Fibroblast of upper back skin (primary cell): ENCODE measurements around the gene CCDC137.

Experiments used
- DNase-seq: peaks from one replicate; pipeline ENCODE4 v3.0.0-alpha.2; 2013

CCDC137 gene

DNA sequence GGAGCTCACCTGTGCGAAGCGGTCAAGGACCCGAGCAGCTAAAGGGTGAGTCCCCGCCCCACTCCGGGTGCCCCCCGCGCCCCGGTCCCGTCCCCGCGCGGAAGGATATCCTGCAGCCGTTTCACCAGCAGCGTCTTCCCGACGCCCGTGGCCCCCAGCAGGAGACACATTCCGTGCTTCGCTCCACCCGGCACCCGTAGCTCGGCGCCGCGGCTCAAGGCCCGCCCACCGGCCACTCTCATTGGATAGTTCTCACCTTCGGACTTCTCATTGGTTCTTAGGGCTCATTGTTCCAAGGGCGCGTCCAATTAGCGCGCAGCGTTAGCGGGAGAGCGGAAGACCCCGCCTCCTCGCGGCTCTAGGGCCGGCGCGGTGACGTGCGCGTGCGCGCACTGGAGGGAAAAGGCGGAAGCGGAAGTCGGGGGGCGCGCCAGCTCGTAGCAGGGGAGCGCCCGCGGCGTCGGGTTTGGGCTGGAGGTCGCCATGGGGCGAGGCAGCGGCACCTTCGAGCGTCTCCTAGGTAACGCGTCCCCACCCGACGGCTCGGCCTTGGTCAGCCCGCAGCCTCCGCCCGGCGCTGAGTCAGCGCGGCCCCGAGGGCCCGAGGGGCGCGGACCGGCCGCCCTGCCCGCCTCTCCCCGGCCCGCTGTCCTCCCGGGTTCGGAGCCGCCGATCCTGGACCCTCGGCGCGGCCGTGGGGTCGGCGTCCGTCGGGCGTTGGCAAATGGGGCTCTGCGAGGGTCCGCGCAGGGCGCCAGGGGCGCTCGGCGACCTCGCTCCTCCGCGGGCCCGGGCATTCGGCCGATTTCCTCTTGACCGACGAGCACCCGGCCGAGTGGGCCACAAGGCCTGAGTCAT is 17.3 kb downstream of the CCDC137 start, which contains the start of the genes ARL16 and HGS:
ARL16 (minus strand) TSS at position 214 of the 858 bp plus-strand sequence; CDS start at position 170, 44 bp downstream.
HGS (plus strand) TSS at position 428 of the 858 bp plus-strand sequence; CDS start at position 484, 56 bp downstream.
- DNase-seq, result peak; percentile 99

DNA sequence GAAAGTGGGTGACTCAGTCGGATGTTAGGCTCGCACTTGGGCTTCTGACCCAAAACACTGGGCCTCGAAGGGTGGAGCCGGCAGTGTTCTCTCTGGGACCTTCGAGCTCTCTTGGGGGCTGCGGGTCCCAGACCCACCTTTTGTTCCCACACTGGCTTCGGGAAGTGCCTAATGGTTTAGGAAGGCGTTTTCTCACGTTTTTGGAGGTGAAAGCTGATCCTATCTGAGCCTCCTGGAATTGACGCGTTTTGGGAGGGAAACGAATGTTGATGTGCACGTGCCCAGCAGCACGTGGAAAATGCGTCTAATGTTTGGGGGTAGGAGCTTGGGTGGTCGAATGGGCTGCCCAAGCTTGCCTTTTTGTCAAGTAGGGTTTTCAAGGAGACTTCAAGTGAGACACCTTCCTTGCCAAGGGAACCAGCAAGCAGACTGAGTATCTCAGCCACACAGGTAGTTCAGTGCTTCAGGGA is 17.9 kb downstream of the CCDC137 start:
- DNase-seq, result no peak

DNA sequence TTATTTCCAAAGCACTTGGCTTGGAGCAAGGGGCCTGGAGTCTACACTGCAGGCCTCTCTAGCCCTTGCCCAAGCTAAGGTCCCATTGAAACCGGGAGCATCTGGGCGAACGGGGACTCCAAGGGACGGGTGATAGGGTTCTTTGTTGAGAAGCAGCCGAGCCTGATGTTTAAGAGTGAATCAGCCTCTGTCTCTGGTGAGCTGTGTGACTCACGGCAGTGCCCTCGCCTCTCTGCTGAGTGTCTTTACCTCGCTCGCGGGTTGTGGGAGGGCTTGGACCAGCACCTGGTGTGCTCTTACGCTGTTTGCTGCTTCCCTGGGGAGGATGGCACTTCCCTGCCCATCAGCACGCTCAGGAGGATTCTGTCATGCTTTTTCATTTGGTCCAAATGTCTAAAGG is 18.6 kb downstream of the CCDC137 start:
- peak; percentile 54 for DNase-seq

DNA sequence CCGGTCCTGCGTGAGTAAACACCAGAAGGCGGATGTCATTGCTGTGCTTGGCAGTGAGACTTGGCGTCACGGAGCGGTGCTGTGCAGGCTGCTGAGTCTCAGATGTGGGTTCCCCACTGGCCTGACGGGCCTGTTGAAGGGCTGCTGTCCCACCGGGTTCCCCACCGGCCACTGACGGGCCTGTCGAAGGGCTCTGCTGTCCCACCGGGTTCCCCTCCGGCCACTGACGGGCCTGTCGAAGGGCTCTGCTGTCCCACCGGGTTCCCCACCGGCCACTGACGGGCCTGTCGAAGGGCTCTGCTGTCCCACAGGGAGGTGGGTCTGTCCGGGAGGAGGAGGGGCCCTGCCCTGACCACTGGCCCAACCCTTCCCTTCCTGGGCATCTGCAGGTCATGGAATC is 20.1 kb downstream of the CCDC137 start:
- DNase-seq, result no peak

DNA sequence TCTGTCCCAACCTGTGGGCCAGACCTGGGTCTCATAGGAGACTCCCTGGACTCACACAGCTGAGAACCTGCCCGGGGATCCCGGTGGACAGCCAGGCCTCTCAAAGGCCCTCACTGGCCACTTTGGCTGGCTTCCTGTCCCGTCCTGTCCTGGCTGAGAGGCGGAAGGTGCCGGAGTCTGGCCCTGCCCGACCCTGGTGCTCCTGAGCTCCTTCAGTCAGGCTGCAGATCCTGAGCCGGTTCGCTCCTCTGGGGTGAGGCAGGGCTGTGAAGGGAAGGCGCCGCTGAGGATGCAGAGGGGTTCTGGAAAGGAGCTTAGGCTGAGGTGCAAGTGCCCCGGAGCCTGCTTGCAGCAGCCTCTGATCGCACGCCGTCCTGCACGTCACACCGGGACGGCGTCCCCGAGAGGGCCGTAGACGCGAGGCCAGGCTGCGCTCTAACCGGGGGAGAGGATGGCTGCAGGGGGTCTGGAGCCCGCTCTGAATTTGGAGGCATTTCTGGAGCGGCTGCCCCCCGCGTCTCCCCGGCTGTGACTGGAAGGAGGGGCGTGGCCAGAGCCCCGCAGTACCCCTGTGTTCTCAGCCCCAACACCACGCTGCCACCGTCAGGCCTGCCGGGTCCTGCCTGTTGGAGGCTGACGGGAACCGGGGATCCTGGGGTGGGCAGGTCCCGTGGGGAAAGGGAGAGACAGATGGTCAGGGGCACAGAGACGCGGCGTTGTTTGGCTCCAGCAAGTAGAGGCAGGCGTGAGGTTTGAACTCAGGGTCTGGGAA is 21.4 kb downstream of the CCDC137 start:
- DNase-seq, result no peak

DNA sequence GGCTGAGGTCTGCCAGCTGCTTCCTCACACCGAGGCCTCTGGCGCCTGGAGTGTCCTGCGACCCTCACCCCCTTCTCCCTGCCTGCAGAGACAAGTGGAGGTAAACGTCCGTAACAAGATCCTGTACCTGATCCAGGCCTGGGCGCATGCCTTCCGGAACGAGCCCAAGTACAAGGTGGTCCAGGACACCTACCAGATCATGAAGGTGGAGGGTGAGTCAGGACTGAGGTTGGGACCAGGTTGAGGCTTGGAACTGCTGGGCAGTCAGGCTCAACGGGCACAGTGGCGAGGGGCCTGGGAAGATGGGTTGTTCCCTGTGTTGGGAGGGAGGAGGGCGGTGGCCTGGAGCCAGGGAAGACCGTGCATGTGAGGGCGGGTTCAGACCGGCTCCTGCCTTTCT is 22.1 kb downstream of the CCDC137 start:
- no peak for DNase-seq

DNA sequence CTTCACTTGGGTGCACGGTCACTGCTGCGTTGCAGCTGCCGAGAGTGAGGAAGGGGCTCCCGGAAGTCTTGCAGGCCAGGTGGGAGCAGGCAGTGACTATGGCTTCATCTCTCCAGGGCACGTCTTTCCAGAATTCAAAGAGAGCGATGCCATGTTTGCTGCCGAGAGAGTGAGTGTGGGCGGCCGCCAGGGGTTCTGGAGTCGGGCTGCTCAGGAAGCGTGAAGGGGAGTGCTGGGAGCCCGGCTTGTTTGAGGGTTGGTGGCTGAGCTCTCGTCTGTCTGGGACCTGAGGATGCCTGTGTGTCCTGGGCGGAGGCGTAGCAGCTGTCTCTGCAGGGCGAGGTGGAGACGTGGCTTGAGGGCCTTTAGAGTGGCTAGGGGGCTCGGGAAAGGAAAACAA is 23.5 kb downstream of the CCDC137 start:
- DNase-seq, result no peak

DNA sequence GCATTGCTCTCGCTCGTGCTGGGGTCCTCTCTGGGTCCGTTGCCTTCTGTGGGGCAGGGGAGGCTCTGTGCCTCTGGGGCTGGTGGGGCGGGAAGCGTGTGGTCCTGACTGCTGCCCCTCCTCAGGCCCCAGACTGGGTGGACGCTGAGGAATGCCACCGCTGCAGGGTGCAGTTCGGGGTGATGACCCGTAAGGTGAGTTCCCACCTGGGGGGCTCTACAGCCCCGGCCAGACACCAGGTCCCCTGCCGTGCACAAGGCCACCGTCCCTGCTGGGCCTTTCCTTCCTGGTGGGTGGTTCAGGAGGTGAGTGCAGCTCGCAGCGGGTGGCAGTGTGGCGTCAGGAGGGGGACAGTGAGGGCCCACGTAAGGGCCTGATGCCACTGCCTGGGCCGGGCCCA is 24.0 kb downstream of the CCDC137 start:
- DNase-seq, result no peak

DNA sequence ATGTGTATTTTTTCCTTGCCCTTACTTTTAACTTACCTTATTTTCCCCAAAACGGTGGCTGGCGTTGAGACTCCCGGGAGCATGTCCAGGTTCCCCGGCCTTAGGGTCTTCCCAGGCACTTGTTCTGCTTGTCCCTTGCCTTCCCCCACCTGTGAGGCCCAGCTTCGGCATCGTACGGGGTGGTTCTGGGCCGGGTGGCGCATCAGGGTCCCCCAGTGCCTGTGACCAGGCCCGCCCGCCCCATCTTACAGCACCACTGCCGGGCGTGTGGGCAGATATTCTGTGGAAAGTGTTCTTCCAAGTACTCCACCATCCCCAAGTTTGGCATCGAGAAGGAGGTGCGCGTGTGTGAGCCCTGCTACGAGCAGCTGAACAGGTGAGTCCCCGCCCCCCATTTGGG is 24.7 kb downstream of the CCDC137 start:
- no peak for DNase-seq

DNA sequence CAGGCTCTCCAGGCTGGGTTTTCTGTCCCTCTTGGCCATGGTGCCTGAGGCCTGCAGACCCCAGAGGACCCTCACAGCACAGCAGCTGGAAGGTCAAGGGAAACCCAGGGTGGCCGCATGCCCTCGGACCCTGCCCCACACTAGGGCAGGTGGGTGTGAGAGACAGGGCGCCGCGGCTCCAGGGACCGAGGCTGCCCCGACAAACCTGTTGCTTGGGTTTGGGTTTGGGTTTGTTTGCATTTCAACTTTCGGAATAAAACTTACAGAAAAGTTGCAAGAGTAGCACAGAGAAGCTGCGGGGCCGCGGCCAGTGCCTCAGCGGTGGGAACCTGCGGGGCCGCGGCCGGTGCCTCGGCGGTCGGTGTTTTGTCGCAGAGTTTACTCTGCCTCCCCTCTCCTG is 25.1 kb downstream of the CCDC137 start:
- no peak for DNase-seq

DNA sequence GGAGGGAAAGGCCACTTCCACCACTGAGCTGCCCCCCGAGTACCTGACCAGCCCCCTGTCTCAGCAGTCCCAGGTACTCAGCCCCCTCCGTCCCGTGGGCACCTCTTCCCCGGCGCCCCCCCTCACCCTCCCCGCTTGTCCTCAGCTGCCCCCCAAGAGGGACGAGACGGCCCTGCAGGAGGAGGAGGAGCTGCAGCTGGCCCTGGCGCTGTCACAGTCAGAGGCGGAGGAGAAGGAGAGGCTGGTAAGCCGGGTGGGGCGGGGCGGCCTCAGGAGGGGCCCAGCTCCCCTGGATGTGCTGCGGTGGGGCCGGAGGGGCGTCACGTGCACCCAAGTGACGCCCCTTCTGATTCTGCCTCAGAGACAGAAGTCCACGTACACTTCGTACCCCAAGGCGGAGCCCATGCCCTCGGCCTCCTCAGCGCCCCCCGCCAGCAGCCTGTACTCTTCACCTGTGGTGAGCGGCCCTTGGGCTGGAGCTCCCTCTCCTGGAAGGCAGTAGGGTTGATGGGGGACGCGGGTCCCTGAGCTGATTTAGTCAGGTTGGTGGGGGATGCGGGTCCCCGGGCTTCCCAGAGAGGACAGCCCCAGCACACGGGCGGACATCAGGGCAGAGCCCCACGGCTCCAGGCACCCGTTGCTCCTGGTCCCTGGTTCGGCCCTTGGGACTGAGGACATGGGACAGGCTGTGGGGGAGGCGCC is 27.1 kb downstream of the CCDC137 start:
- no peak for DNase-seq

DNA sequence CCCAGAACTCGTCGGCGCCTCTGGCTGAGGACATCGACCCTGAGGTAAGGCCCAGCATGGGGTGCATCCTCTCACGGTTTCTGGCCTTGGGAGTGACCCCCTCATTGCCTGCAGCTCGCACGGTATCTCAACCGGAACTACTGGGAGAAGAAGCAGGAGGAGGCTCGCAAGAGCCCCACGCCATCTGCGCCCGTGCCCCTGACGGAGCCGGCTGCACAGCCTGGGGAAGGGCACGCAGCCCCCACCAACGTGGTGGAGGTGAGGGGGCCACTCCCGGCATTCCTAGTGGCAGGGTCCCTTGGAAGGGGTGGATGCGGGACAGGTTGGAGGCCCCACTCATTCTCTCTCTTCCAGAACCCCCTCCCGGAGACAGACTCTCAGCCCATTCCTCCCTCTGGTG is 28.3 kb downstream of the CCDC137 start:
- DNase-seq, result no peak

DNA sequence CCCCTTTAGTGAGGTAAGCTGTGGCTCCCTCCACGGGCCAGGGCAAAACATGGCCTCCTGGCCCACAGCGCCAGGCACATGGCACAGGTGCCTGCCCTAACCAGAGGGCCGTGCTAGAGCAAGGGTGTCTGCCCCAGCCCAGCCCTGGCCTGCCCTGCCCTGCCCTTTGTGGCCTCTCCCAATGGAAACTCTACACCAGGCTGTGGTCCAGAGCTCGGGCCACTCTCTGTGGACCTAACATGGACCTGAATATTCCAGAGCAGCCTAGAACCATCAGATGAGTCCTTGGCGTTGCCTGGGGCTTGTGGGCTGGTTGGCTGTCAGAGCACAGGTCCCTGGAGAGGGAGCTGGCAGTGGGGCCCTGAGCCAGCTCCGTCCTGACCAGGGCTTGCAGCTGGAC is 28.7 kb downstream of the CCDC137 start:
- DNase-seq, result no peak

DNA sequence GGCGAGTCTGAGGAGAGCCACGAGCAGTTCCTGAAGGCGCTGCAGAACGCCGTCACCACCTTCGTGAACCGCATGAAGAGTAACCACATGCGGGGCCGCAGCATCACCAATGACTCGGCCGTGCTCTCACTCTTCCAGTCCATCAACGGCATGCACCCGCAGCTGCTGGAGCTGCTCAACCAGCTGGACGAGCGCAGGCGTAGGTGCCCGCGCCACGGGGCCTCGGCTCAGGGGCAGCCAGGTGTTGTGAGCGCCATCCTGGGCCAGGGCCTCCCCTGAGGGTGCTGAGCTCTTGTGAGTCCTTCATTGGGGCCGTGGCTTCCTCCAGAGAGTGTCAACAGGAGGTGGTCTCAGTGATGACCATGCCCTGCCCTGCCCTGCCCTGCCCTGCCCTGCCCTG is 29.3 kb downstream of the CCDC137 start:
- no peak for DNase-seq

DNA sequence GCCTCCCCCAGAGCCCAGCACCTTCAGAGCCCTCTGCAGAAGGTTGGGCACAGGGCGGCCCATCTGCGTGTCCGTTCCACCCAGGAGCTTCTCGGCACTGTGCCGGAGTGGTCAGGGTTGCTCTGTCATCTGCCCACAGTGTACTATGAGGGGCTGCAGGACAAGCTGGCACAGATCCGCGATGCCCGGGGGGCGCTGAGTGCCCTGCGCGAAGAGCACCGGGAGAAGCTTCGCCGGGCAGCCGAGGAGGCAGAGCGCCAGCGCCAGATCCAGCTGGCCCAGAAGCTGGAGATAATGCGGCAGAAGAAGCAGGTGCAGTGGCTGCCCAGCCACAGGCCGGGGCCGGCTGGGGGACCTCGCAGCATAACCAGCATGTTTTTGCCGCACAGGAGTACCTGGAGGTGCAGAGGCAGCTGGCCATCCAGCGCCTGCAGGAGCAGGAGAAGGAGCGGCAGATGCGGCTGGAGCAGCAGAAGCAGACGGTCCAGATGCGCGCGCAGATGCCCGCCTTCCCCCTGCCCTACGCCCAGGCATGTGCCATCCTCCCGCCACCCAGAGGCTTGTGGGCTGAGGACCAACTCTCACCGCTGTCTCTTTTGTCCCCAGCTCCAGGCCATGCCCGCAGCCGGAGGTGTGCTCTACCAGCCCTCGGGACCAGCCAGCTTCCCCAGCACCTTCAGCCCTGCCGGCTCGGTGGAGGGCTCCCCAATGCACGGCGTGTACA is 29.8 kb downstream of the CCDC137 start:
- DNase-seq, result no peak

DNA sequence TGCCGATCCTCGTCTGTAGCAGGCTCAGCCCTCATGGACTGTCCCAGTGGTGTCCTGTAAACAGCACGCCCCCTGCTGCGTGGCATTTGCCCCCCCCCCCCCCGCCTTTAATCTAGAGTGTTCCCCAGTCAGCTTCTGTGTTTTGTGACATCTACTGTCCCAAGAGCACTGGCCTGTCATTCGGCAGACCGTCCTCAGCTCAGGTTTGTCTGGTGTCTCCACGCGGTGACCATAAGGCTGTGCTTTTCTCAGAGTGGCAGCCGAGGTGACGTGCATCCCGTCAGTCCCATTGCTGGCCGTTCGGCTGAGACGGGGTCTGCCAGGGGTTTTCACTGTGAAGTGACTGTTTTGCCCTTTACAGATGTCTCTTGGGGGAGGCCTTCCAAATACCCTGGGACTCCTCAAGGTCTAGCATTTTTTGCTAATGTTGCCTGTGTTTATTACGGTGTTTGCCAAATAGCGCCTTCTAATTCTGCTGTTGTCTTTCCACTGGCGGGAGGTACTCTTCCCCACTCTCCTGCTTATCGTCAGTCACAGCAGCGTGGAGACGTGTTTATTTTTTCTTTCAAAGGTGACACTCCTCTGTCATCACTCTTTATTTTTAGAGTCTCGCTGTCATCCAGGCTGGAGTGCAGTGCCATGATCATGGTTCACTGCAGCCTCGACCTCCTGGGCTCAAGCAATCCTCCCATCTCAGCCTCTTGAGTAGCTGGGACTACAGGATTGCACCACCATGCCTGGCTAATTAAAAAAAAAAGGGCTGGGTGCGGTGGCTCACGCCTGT is 30.9 kb downstream of the CCDC137 start:
- DNase-seq, result no peak

DNA sequence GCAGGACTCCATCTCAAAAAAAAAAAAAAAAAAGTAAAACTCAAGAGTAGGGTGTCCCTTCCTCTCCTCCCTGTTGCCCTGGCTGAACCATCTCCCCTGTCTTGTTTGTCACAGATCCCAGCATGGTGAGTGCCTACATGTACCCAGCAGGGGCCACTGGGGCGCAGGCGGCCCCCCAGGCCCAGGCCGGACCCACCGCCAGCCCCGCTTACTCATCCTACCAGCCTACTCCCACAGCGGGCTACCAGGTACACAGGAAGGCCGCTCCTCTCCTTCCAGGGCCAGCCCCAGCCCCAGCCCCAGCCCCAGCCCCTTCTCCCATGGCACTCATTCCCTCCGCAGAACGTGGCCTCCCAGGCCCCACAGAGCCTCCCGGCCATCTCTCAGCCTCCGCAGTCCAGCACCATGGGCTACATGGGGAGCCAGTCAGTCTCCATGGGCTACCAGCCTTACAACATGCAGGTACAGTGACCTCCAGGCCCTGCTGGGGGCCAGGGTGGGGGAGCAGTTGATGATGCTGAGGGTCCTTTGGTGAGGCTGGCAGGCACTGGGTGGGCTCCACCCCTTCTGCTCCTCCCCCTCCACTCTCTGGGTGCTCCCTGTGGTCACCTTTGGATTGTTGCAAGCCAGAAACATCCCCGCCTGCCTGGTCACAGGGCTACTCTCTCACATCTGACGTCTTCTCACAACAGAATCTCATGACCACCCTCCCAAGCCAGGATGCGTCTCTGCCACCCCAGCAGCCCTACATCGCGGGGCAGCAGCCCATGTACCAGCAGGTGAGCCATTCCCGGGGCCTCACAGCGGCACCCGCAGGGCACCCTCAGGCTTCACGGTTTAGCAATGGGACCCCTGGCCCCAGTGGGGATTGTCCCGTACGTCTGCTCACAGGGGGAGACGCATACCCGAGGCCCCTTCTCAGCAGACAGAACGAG is 34.1 kb downstream of the CCDC137 start:
- DNase-seq, result no peak

DNA sequence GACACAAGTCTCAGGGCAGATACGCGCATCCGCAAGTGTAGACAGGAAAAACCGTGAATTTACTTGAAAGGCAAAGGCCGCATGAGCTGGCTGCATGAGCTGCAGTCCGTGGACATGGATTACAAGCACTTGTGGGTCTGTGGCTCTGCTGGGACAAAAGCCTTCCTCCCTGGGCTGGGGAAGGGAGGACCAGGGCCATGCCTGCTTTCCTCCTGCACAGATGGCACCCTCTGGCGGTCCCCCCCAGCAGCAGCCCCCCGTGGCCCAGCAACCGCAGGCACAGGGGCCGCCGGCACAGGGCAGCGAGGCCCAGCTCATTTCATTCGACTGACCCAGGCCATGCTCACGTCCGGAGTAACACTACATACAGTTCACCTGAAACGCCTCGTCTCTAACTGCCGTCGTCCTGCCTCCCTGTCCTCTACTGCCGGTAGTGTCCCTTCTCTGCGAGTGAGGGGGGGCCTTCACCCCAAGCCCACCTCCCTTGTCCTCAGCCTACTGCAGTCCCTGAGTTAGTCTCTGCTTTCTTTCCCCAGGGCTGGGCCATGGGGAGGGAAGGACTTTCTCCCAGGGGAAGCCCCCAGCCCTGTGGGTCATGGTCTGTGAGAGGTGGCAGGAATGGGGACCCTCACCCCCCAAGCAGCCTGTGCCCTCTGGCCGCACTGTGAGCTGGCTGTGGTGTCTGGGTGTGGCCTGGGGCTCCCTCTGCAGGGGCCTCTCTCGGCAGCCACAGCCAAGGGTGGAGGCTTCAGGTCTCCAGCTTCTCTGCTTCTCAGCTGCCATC is 34.9 kb downstream of the CCDC137 start:
- DNase-seq, result no peak

DNA sequence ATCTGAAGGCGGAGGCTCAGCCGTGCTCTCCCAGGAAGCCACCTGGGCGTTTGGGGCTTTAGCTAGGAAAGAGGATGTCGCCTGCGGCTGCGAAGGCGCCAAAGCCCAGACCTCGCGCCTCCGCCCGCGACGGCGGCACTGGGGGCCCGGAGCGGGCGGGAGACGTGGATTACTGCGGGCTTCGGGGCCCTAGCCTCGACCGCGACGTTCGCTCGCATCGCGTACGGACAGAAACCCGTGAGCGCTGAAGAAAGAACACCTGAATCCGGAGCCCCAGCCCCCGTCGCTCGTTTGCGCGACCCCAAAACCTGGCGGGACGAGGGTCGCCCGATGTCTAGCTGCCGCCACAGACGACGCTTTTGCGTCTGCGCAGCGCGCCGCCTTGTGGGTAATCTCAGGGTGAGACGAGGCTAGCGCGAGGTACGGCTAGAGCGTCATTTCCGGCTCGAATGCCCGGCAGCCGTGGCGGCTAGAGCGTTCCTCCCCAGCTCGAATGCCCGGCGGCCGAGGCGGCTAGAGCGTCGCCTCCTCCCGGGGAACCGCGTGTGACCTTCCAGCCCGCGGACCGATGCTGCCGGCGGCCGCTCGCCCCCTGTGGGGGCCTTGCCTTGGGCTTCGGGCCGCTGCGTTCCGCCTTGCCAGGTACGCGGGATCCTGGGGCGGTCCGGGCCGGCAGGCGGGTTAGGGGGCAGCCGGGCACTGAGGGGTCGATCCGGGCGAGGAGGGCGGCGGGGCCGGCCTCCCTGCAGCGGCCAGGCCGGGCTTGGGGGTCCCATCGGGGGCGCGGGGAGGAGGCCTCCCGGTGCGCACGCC is 36.6 kb downstream of the CCDC137 start, which contains the start of gene MRPL12:
MRPL12 (plus strand) TSS at position 434 of the 813 bp plus-strand sequence; CDS start at position 569, 135 bp downstream.
- DNase-seq, result peak; percentile 87
